ENCODE results near the gene BCAS4. TPM values are rescaled to one million over a fixed set of nuclear protein-coding genes. Genes with fewer than 3 reads are reported as not detected.

Gene BCAS4
- total RNA-seq, 1 experiment from 2014 or later = 7.9 TPM

DNA sequence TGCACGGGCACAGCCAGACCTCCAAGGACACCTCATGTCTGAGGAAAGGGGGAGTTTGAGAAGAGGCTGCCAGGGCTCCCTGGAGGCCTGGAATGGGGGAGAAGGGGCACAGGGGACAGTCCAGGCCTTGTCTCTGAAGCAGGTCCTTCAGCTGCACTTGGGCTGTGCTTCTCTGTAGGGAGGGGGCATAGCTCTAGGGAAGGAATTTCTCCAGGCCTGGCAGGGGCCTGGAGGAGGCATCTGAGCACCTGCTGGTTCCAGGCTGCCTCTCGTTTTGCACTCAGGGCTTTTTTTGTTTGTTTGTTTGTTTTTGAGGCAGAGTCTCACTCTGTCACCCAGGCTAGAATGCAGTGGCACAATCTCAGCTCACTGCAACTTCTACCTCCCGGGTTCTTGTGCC, 67.7 kb downstream of the BCAS4 start:
- no TSS peak for BruUV-seq (replicated peaks)
- no peak for DNase-seq (ENCODE audit: unreplicated experiment)
- peaks cover 10% of the 10 kb centered on the region for H3K4me1 Mint-ChIP-seq (ENCODE audit: insufficient read depth, unreplicated experiment)
- H3K27me3 Mint-ChIP-seq (ENCODE audit: insufficient read depth, unreplicated experiment) = no peaks in the 10 kb centered on the region
- TF ChIP-seq, protein P1, sequence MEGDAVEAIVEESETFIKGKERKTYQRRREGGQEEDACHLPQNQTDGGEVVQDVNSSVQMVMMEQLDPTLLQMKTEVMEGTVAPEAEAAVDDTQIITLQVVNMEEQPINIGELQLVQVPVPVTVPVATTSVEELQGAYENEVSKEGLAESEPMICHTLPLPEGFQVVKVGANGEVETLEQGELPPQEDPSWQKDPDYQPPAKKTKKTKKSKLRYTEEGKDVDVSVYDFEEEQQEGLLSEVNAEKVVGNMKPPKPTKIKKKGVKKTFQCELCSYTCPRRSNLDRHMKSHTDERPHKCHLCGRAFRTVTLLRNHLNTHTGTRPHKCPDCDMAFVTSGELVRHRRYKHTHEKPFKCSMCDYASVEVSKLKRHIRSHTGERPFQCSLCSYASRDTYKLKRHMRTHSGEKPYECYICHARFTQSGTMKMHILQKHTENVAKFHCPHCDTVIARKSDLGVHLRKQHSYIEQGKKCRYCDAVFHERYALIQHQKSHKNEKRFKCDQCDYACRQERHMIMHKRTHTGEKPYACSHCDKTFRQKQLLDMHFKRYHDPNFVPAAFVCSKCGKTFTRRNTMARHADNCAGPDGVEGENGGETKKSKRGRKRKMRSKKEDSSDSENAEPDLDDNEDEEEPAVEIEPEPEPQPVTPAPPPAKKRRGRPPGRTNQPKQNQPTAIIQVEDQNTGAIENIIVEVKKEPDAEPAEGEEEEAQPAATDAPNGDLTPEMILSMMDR (IDR thresholded peaks at IDR 0.05; ENCODE audit: unreplicated experiment) = no peak
- no peaks in the 10 kb centered on the region for H3K9me3 Mint-ChIP-seq (ENCODE audit: unreplicated experiment)
- H3K4me3 Mint-ChIP-seq (ENCODE audit: unreplicated experiment) = no peak overlapping the region
- peaks cover 6% of the 10 kb centered on the region for H3K36me3 Mint-ChIP-seq (ENCODE audit: insufficient read depth, unreplicated experiment)
- intact Hi-C loops (cut with micrococcal nuclease) = no loop called here
- ChIA-PET CTCF (interaction anchor here (0.7 kb wide), 2 partner anchors 21 to 199 kb away, joined by 3 read pairs; no protein-coding TSS in a partner anchor), POLR2A (interaction anchor here (0.6 to 1.0 kb wide), 2 partner anchors 18 to 20 kb away, joined by 3 read pairs; no protein-coding TSS in a partner anchor)
- no peak overlapping the region for H3K27ac Mint-ChIP-seq (ENCODE audit: low read depth, unreplicated experiment)

DNA sequence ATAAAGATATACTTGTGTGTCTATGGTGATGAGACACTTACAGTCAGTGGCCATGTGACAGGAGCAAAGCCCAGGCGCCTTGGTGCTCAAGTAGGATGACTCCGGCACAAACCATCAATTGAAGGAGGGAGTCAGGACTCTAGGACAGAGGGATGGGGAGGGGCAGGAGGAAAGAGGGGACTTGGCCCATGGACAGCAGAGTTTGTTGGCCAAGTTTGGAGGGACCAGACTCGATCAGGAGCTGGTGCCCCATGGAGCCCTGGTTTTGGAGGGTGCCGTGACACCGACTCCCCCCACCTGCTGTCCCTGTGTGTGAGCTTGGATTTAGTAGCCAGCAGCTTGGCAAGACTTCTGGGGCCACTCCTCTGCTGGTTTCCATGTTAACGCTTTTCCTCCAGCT, 70.3 kb downstream of the BCAS4 start:
- H3K4me3 Mint-ChIP-seq (ENCODE audit: unreplicated experiment) = no peak overlapping the region
- TF ChIP-seq, protein P1 (IDR thresholded peaks at IDR 0.05; ENCODE audit: unreplicated experiment) = no peak
- H3K27me3 Mint-ChIP-seq (ENCODE audit: insufficient read depth, unreplicated experiment) = no peaks in the 10 kb centered on the region
- peaks cover 19% of the 10 kb centered on the region for H3K4me1 Mint-ChIP-seq (ENCODE audit: insufficient read depth, unreplicated experiment)
- intact Hi-C loops (cut with micrococcal nuclease) = no loop called here
- peaks cover 6% of the 10 kb centered on the region for H3K36me3 Mint-ChIP-seq (ENCODE audit: insufficient read depth, unreplicated experiment)
- ChIA-PET POLR2A (interaction anchor here (0.8 to 3.6 kb wide), 10 partner anchors 8 to 66 kb away, joined by 3 to 22 read pairs (median 4); partner anchors contain the start of gene ADNP), CTCF (interaction anchor here (0.6 to 2.1 kb wide), 8 partner anchors 8 to 687 kb away, joined by 3 to 11 read pairs (median 4); partner anchors contain the start of gene BCAS4)
- no peaks in the 10 kb centered on the region for H3K9me3 Mint-ChIP-seq (ENCODE audit: unreplicated experiment)
- no peak overlapping the region for H3K27ac Mint-ChIP-seq (ENCODE audit: low read depth, unreplicated experiment)
- BruUV-seq (replicated peaks) = no TSS peak
- no peak for DNase-seq (ENCODE audit: unreplicated experiment)

DNA sequence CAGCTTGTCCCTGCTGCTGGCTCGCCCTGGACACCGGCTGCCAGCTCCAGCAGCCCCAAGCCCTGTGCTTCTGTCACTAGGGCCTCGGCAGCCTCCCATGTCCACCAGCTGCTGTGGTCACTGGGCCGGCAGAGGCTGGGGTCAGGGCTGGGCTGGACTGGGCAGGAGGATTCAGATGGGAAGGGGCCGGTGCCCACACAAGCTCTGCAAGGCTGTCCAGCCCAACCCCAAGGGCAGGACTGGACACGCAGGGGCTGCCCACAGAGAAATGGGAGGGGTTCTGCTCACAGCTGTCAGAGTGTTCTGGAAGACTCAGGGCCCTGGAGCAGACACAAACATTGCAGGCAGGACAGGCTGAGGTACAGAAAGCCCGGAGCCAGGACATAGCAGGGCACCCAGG, 70.7 kb downstream of the BCAS4 start:
- no peak overlapping the region for H3K4me3 Mint-ChIP-seq (ENCODE audit: unreplicated experiment)
- intact Hi-C loops (cut with micrococcal nuclease) = no loop called here
- POLR2A ChIA-PET = interaction anchor here (0.8 to 3.6 kb wide), 12 partner anchors 9 to 91 kb away, joined by 3 to 22 read pairs (median 4); partner anchors contain the start of gene ADNP
- no TSS peak for BruUV-seq (replicated peaks)
- CTCF ChIA-PET = interaction anchor here (0.7 to 2.1 kb wide), 8 partner anchors 9 to 71 kb away, joined by 3 to 11 read pairs (median 4); partner anchors contain the start of gene BCAS4
- H3K36me3 Mint-ChIP-seq (ENCODE audit: insufficient read depth, unreplicated experiment) = peaks cover 6% of the 10 kb centered on the region
- DNase-seq (ENCODE audit: unreplicated experiment) = no peak
- no peak overlapping the region for H3K27ac Mint-ChIP-seq (ENCODE audit: low read depth, unreplicated experiment)
- peaks cover 19% of the 10 kb centered on the region for H3K4me1 Mint-ChIP-seq (ENCODE audit: insufficient read depth, unreplicated experiment)
- H3K27me3 Mint-ChIP-seq (ENCODE audit: insufficient read depth, unreplicated experiment) = no peaks in the 10 kb centered on the region
- TF ChIP-seq, protein P1 (IDR thresholded peaks at IDR 0.05; ENCODE audit: unreplicated experiment) = no peak
- no peaks in the 10 kb centered on the region for H3K9me3 Mint-ChIP-seq (ENCODE audit: unreplicated experiment)

DNA sequence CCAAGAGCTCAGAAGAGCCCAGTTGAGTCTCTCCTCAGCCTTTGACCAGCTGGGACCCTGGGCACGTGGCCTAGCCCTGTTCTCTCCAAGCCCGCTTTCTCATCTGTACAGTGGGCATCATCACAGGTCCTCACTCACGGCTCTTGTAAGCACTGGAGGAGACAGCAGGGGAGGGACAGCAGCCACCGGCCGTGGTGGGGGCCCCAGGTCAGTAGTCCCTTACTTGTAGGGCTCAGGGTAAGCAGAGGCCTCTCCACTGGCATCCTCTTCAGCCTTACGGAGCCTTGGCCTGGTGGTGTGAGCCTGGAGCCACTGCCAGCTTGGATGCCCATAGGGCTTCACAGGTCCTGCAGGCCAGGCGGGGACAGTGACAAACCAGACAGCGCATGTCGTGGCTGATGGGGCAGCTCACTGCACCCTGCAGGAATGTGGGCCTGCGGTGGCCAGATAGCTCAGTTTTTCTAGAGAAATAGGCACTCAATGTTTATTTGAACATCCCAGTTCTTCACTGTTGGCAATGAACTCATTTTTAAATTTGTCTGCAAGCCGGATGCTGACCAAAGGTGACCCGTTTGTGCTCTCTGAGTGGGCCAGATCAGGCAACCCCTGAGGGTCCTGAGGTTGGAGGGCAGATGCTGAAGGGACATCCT, 71.3 kb downstream of the BCAS4 start:
- ChIA-PET CTCF (interaction anchor here (0.6 to 2.1 kb wide), 8 partner anchors 10 to 885 kb away, joined by 3 to 11 read pairs (median 4); partner anchors contain the start of gene BCAS4), POLR2A (interaction anchor here (0.9 to 3.6 kb wide), 9 partner anchors 9 to 91 kb away, joined by 3 to 22 read pairs (median 6); partner anchors contain the start of gene ADNP)
- Mint-ChIP-seq H3K27ac (ENCODE audit: low read depth, unreplicated experiment) (no peak overlapping the region), H3K4me1 (ENCODE audit: insufficient read depth, unreplicated experiment) (peaks cover 19% of the 10 kb centered on the region), H3K9me3 (ENCODE audit: unreplicated experiment) (no peaks in the 10 kb centered on the region), H3K36me3 (ENCODE audit: insufficient read depth, unreplicated experiment) (peaks cover 6% of the 10 kb centered on the region), H3K4me3 (ENCODE audit: unreplicated experiment) (no peak overlapping the region), H3K27me3 (ENCODE audit: insufficient read depth, unreplicated experiment) (no peaks in the 10 kb centered on the region)
- intact Hi-C loops (cut with micrococcal nuclease) = no loop called here
- DNase-seq (ENCODE audit: unreplicated experiment) = no peak
- BruUV-seq (replicated peaks) = no TSS peak
- TF ChIP-seq, protein P1 (IDR thresholded peaks at IDR 0.05; ENCODE audit: unreplicated experiment) = no peak

Measured in MCF 10A (cell line).